Progenitor cell of endocrine pancreas (in vitro differentiated cells): ENCODE results near the gene HLA-E. TPM values are rescaled to one million over a fixed set of nuclear protein-coding genes. Genes with fewer than 3 reads are reported as not detected.

Source experiments
- DNase-seq: peaks from one replicate; pipeline ENCODE4 v3.0.0; 2021; ENCODE audit warnings: low spot score; ENCODE audit not compliant: unreplicated experiment
- H3K27ac Mint-ChIP-seq: 2 replicates; pipeline ENCODE4 v1.8.0; 2021; ENCODE audit warnings: mild to moderate bottlenecking, moderate library complexity, mixed read lengths
- H3K27me3 Mint-ChIP-seq: 2 replicates; pipeline ENCODE4 v1.8.0; 2021; ENCODE audit warnings: mixed read lengths
- H3K36me3 Mint-ChIP-seq: 2 replicates; pipeline ENCODE4 v1.8.0; 2022; ENCODE audit warnings: mixed read lengths; ENCODE audit not compliant: insufficient read depth
- H3K4me1 Mint-ChIP-seq: 2 replicates; pipeline ENCODE4 v1.8.0; 2021; ENCODE audit warnings: low read depth, mixed read lengths
- H3K4me3 Mint-ChIP-seq: 2 replicates; pipeline ENCODE4 v1.8.0; 2021; ENCODE audit warnings: low read depth, mild to moderate bottlenecking, moderate library complexity, mixed read lengths
- H3K9me3 Mint-ChIP-seq: 2 replicates; pipeline ENCODE4 v1.8.0; 2021; ENCODE audit warnings: low read depth, mixed read lengths
- CTCF ChIP-seq: fragments of 200-600 bp; sonication (generic); IDR thresholded peaks from one replicate; pipeline ENCODE4 v1.5.0; 2021; ENCODE audit warnings: antibody characterized with exemption, mild to moderate bottlenecking; ENCODE audit not compliant: unreplicated experiment
- total RNA-seq: library from RNA; stranded (reverse); gene quantifications from 2 replicates; pipeline ENCODE4 v1.2.1, GENCODE V29; 2021

HLA-E gene
- total RNA-seq, 1 donor from 2014 or later: 27.6 TPM

- no peak overlapping the region for H3K4me3 Mint-ChIP-seq
- H3K27me3 Mint-ChIP-seq: peaks cover 91% of the 10 kb centered on the region
- TF ChIP-seq CTCF: peak; percentile 54
- H3K27ac Mint-ChIP-seq: no peak overlapping the region
- H3K36me3 Mint-ChIP-seq: no peaks in the 10 kb centered on the region
- H3K9me3 Mint-ChIP-seq: no peaks in the 10 kb centered on the region
- no peaks in the 10 kb centered on the region for H3K4me1 Mint-ChIP-seq
- DNase-seq: no peak
Observed at GRCh38 chr6:30447237-30447636, 42.1 kb upstream of the HLA-E start.

GRCh38 chr6:30450548-30450908 lies 38.8 kb upstream of the HLA-E start:
- H3K27me3 Mint-ChIP-seq: peaks cover 88% of the 10 kb centered on the region
- TF ChIP-seq CTCF: no peak
- H3K4me1 Mint-ChIP-seq: no peaks in the 10 kb centered on the region
- DNase-seq: no peak
- no peaks in the 10 kb centered on the region for H3K36me3 Mint-ChIP-seq
- H3K4me3 Mint-ChIP-seq: no peak overlapping the region
- H3K9me3 Mint-ChIP-seq: no peaks in the 10 kb centered on the region
- no peak overlapping the region for H3K27ac Mint-ChIP-seq

- TF ChIP-seq CTCF: no peak
- DNase-seq: no peak
- H3K4me1 Mint-ChIP-seq: no peaks in the 10 kb centered on the region
- peaks cover 88% of the 10 kb centered on the region for H3K27me3 Mint-ChIP-seq
- H3K9me3 Mint-ChIP-seq: no peaks in the 10 kb centered on the region
- H3K36me3 Mint-ChIP-seq: no peaks in the 10 kb centered on the region
- no peak overlapping the region for H3K4me3 Mint-ChIP-seq
- H3K27ac Mint-ChIP-seq: no peak overlapping the region
Observed at GRCh38 chr6:30450909-30451841, 38.1 kb upstream of the HLA-E start.

- Mint-ChIP-seq H3K27me3 (peaks cover 86% of the 10 kb centered on the region), H3K4me1 (no peaks in the 10 kb centered on the region), H3K27ac (no peak overlapping the region), H3K4me3 (no peak overlapping the region), H3K9me3 (no peaks in the 10 kb centered on the region), H3K36me3 (no peaks in the 10 kb centered on the region)
- DNase-seq: no peak
- no peak for TF ChIP-seq CTCF
Observed at GRCh38 chr6:30452736-30453507, 36.4 kb upstream of the HLA-E start.

GRCh38 chr6:30453508-30454116 lies 35.7 kb upstream of the HLA-E start:
- peak; percentile 83 for TF ChIP-seq CTCF
- H3K36me3 Mint-ChIP-seq: no peaks in the 10 kb centered on the region
- no peak overlapping the region for H3K4me3 Mint-ChIP-seq
- H3K27ac Mint-ChIP-seq: no peak overlapping the region
- H3K4me1 Mint-ChIP-seq: no peaks in the 10 kb centered on the region
- peaks cover 86% of the 10 kb centered on the region for H3K27me3 Mint-ChIP-seq
- peak; percentile 83 for DNase-seq
- no peaks in the 10 kb centered on the region for H3K9me3 Mint-ChIP-seq
